Muscle layer of duodenum (tissue), 2 donors: ENCODE results near the gene FSD1L.
"Not testable (repeated sequence)": the region's sequence is repeated elsewhere in the genome, so short reads cannot be mapped to it uniquely, and the experiment has no call there.

Source experiments
- H3K27ac ChIP-seq: one replicate; pipeline ENCODE4 v1.7.0; 2013; ENCODE audit warnings: mild to moderate bottlenecking, low read length
- H3K27me3 ChIP-seq: one replicate; pipeline ENCODE4 v1.7.0; 2013; ENCODE audit warnings: low read depth, mild to moderate bottlenecking, control low read depth, low read length
- H3K36me3 ChIP-seq, 2 donors: one replicate each; pipeline ENCODE4 v1.7.0; 2013; ENCODE audit warnings: low read length in 2 of 2, control low read depth in 1 of 2, mild to moderate bottlenecking in 1 of 2; ENCODE audit not compliant: insufficient read depth in 2 of 2, control insufficient read depth in 1 of 2
- H3K4me1 ChIP-seq, 2 donors: one replicate each; pipeline ENCODE4 v1.7.0; 2013; ENCODE audit warnings: low read length in 2 of 2, mild to moderate bottlenecking in 2 of 2, control low read depth in 1 of 2, moderate library complexity in 1 of 2; ENCODE audit not compliant: insufficient read depth in 2 of 2, control insufficient read depth in 1 of 2
- H3K4me3 ChIP-seq, 2 donors: one replicate each; pipeline ENCODE4 v1.7.0; 2013; ENCODE audit warnings: low read length in 2 of 2, low read depth in 1 of 2, mild to moderate bottlenecking in 1 of 2
- H3K9me3 ChIP-seq, 2 donors: one replicate each; pipeline ENCODE4 v1.7.0; 2013; ENCODE audit warnings: low read length in 2 of 2, control low read depth in 1 of 2, mild to moderate bottlenecking in 1 of 2; ENCODE audit not compliant: control insufficient read depth in 1 of 2
- donor health status: healthy.

Gene FSD1L

GRCh38 chr9:105497704-105498103, 49.9 kb downstream of the FSD1L start:
- H3K36me3 ChIP-seq = no peaks in the 10 kb centered on the region
- H3K9me3 ChIP-seq = no peaks in the 10 kb centered on the region
- H3K27me3 ChIP-seq = no peaks in the 10 kb centered on the region
- H3K4me1 ChIP-seq = no peaks in the 10 kb centered on the region
- H3K4me3 ChIP-seq = no peak overlapping the region
- H3K27ac ChIP-seq = no peak overlapping the region

GRCh38 chr9:105500108-105500766, 52.4 kb downstream of the FSD1L start:
- Histone ChIP-seq H3K4me3 (no peak overlapping the region), H3K9me3 (no peaks in the 10 kb centered on the region), H3K36me3 (no peaks in the 10 kb centered on the region), H3K27me3 (no peaks in the 10 kb centered on the region), H3K4me1 (no peaks in the 10 kb centered on the region), H3K27ac (no peak overlapping the region)

- H3K4me1 ChIP-seq = no peaks in the 10 kb centered on the region
- H3K27ac ChIP-seq = no peak overlapping the region
- no peak overlapping the region for H3K4me3 ChIP-seq
- no peaks in the 10 kb centered on the region for H3K9me3 ChIP-seq
- no peaks in the 10 kb centered on the region for H3K27me3 ChIP-seq
- H3K36me3 ChIP-seq = no peaks in the 10 kb centered on the region
Observed at GRCh38 chr9:105501414-105501813, 53.6 kb downstream of the FSD1L start.

GRCh38 chr9:105502276-105502675, 54.4 kb downstream of the FSD1L start:
- Histone ChIP-seq H3K27ac (no peak overlapping the region), H3K4me1 (no peaks in the 10 kb centered on the region), H3K4me3 (no peak overlapping the region), H3K36me3 (peaks cover 0 to 3% of the 10 kb centered on the region in 2 donors), H3K9me3 (no peaks in the 10 kb centered on the region), H3K27me3 (no peaks in the 10 kb centered on the region)

GRCh38 chr9:105503881-105504280, 56.0 kb downstream of the FSD1L start:
- Histone ChIP-seq H3K27ac (no peak overlapping the region), H3K27me3 (no peaks in the 10 kb centered on the region), H3K4me3 (no peak overlapping the region), H3K4me1 (no peaks in the 10 kb centered on the region), H3K36me3 (peaks cover 0 to 4% of the 10 kb centered on the region in 2 donors), H3K9me3 (no peaks in the 10 kb centered on the region)

GRCh38 chr9:105507096-105507790, 59.4 kb downstream of the FSD1L start:
- no peaks in the 10 kb centered on the region for H3K4me1 ChIP-seq
- peaks cover 0 to 4% of the 10 kb centered on the region in 2 donors for H3K36me3 ChIP-seq
- H3K27ac ChIP-seq = no peak overlapping the region
- H3K4me3 ChIP-seq = no peak overlapping the region
- no peaks in the 10 kb centered on the region for H3K27me3 ChIP-seq
- no peaks in the 10 kb centered on the region for H3K9me3 ChIP-seq

GRCh38 chr9:105508530-105508929, 60.7 kb downstream of the FSD1L start:
- Histone ChIP-seq H3K9me3 (no peaks in the 10 kb centered on the region), H3K27me3 (no peaks in the 10 kb centered on the region), H3K4me1 (no peaks in the 10 kb centered on the region), H3K27ac (no peak overlapping the region), H3K4me3 (no peak overlapping the region), H3K36me3 (peaks cover 0 to 4% of the 10 kb centered on the region in 2 donors)

- Histone ChIP-seq H3K9me3 (no peaks in the 10 kb centered on the region), H3K4me3 (no peak overlapping the region), H3K36me3 (peaks cover 0 to 10% of the 10 kb centered on the region in 2 donors), H3K27me3 (no peaks in the 10 kb centered on the region), H3K27ac (no peak overlapping the region), H3K4me1 (no peaks in the 10 kb centered on the region)
Observed at GRCh38 chr9:105510024-105510423, 62.2 kb downstream of the FSD1L start.

GRCh38 chr9:105511446-105511845, 63.6 kb downstream of the FSD1L start:
- Histone ChIP-seq H3K27me3 (no peaks in the 10 kb centered on the region), H3K27ac (no peak overlapping the region), H3K4me1 (no peaks in the 10 kb centered on the region), H3K9me3 (no peaks in the 10 kb centered on the region), H3K36me3 (peaks cover 0 to 13% of the 10 kb centered on the region in 2 donors), H3K4me3 (no peak overlapping the region)

- Histone ChIP-seq H3K27me3 (no peaks in the 10 kb centered on the region), H3K4me1 (no peaks in the 10 kb centered on the region), H3K27ac (no peak overlapping the region), H3K9me3 (no peaks in the 10 kb centered on the region), H3K36me3 (peaks cover 0 to 9% of the 10 kb centered on the region in 2 donors), H3K4me3 (no peak overlapping the region)
Observed at GRCh38 chr9:105515811-105516413, 68.1 kb downstream of the FSD1L start.

- H3K4me1 ChIP-seq, H3K36me3 ChIP-seq, H3K27me3 ChIP-seq, H3K27ac ChIP-seq, H3K9me3 ChIP-seq: not testable (repeated sequence)
- peak overlapping the region in 1 of 2 donors; percentile 14 for H3K4me3 ChIP-seq
Observed at GRCh38 chr9:105519710-105520369, 72.0 kb downstream of the FSD1L start.
